Testis (tissue), 2 donors: ENCODE data around the gene ASIC2.

Experiments
- CTCF ChIP-seq, 3 experiments: fragments of 450-650 bp in 2 of 3; fragments of 200-600 bp in 1 of 3; sonication (generic) in 1 of 3; IDR thresholded peaks; one replicate each; pipeline ENCODE4 v1.5.1; 2016 to 2019; ENCODE audit warnings: antibody characterized with exemption in 3 of 3, mild to moderate bottlenecking in 2 of 3, moderate library complexity in 1 of 3
- POLR2A ChIP-seq: fragments of 450-650 bp; IDR thresholded peaks from one replicate; pipeline ENCODE4 v1.6.1; 2017; ENCODE audit warnings: antibody characterized with exemption, mild to moderate bottlenecking, moderate library complexity

GRCh38 chr17:33227911-33228310 lies 65.2 kb downstream of the ASIC2 start:
- TF ChIP-seq CTCF (IDR thresholded peaks at IDR 0.05) (no peak), POLR2A (no peak)
